AG10803 (cell line): ENCODE measurements around the gene ZFHX3.

Experiments
- DNase-seq: peaks from one replicate; pipeline ENCODE4 v3.0.0; 2010; ENCODE audit warnings: low read depth
- H3K4me3 ChIP-seq: 2 replicates; pipeline ENCODE4 v1.5.1; 2011; ENCODE audit warnings: mild to moderate bottlenecking, low read length, control low read depth
- CTCF ChIP-seq: conservative IDR thresholded peaks from 2 replicates; pipeline ENCODE4 v1.5.1; 2011; ENCODE audit warnings: mild to moderate bottlenecking, low read length, control low read depth, inconsistent platforms

The ZFHX3 gene

GRCh38 chr16:72856797-72857196 is 191.1 kb downstream of the ZFHX3 start:
- no peak for DNase-seq
- TF ChIP-seq CTCF = peak; percentile 46
- no peak overlapping the region for H3K4me3 ChIP-seq

DNA sequence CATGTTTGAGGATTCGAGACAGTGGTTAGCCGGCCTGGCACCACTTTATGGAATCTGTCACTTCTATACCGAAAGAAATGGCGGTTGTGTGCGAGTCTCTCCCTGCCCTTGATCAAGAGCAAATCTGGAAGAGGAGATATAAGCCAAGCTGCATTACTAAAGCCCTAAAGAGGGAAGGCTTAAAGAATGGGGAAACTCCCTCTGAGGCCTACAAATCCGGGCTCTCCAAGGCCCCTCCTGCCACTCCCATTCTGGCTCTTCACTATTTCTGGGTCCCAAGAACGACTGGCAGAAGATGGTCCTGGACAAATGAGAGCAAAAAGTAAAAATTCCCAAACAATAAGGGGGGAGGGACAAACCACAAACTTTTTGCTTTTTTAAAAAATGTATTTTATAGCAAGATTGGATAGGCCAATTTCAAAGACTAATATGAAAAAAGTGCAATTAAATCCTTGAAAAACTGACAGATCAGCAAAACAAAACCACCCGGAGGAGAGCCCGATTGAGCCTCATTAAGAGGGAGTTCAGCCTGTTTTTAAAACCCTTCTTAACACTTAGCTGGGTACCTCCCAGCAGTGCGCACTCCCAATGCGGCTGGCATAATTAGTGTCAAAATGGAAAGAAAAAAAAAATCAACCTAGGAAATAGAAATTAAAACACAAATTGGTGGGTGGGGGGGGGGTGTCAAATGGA is 193.5 kb downstream of the ZFHX3 start:
- no peak overlapping the region for H3K4me3 ChIP-seq
- no peak for DNase-seq
- TF ChIP-seq CTCF = no peak

GRCh38 chr16:72853575-72854266 is 194.2 kb downstream of the ZFHX3 start:
- no peak for TF ChIP-seq CTCF
- no peak for DNase-seq
- no peak overlapping the region for H3K4me3 ChIP-seq

GRCh38 chr16:72852421-72852820 is 195.5 kb downstream of the ZFHX3 start:
- no peak for DNase-seq
- TF ChIP-seq CTCF = no peak
- H3K4me3 ChIP-seq = no peak overlapping the region

DNA sequence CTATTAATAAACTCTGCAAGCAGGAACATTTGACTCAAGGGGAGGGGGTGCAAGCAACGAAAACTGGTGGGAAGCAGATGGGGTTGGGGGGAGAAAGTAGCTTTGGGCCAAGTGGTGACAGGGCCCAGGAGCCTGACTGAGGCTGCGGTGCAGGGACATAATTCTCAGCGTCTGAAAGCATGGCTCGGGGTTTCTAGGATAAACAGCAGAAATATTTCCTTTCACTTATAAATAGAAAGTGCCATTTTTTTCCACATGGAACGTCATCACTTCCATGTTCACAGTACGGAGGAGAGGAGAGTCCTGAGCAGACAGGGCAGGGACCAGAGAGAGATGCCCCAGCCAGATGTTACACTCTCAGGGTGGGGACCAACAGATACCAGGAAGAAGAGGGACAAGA is 197.1 kb downstream of the ZFHX3 start:
- no peak overlapping the region; the same call in 1 of the 2 replicates for H3K4me3 ChIP-seq
- DNase-seq = peak; percentile 65
- no peak for TF ChIP-seq CTCF

DNA sequence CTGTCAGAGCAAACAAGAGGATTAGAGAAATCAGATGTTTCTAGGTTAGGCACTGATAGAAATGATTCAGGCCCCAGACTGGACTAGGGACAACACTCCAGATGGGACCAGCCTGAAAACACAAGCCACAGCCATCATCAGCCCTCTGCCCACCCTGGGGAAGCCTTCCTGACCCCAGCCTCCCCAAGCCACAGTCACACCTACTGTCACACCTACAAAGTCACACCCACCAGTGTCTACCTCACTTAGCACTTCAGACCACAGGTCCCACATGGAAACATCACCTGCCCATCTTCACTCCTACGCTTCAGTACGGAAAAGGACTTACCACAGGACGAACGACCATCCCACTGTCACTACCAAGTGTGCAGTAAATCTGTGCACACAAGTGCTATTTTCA is 197.9 kb downstream of the ZFHX3 start:
- H3K4me3 ChIP-seq = no peak overlapping the region
- DNase-seq = no peak
- TF ChIP-seq CTCF = no peak
